HepG2 (cell line): Measurements from ENCODE around the gene DFFA. TPM values are rescaled to one million over a fixed set of nuclear protein-coding genes. Genes with fewer than 3 reads are reported as not detected.

Experiments used
- ATAC-seq: fragments of 200-7000 bp; cut with Tn5 transposase; 3 replicates; pipeline ENCODE4 v1.9.1; 2020; ENCODE audit warnings: mild to moderate bottlenecking, moderate library complexity
- BruUV-seq: library from RNA; stranded (reverse); fragments of 400-500 nt; replicated peaks from 2 replicates; lab custom pipeline; 2021; lab: Mats Ljungman, UMichigan
- CTCF ChIA-PET: fragments of 300-600 bp; formaldehyde crosslinking; extraction: SDS; loops from one replicate; lab custom pipeline; 2021; ENCODE audit warnings: low total read pairs, inconsistent platforms, low intra/inter-chr PET ratio; lab: Yijun Ruan, JAX
- POLR2A ChIA-PET: fragments of 350-600 bp; sonication (Branson Sonifier 250); formaldehyde crosslinking; loops from one replicate; lab custom pipeline; 2020; ENCODE audit warnings: antibody characterized with exemption, inconsistent platforms; lab: Yijun Ruan, JAX
- DNase-seq: peaks from one replicate; pipeline ENCODE4 v3.0.0-alpha.2; 2015; ENCODE audit warnings: low spot score
- FAIRE-seq: peaks from 3 replicates; lab custom pipeline; 2011; peaks lifted over from hg19 to GRCh38; lab: Jason Lieb, UNC
- H2AFZ ChIP-seq: one replicate; pipeline ENCODE4 v1.6.1; 2011; ENCODE audit warnings: low read length, inconsistent platforms
- H3K27ac ChIP-seq: fragments of 300-600 bp; 3 replicates; pipeline ENCODE4 v1.8.0; 2011; ENCODE audit warnings: mixed run types, mild to moderate bottlenecking, mixed read lengths, low read length, inconsistent platforms; ENCODE audit not compliant: insufficient read depth; ENCODE audit errors: extremely low read length
- H3K27me3 ChIP-seq, 2 experiments: fragments of 200-600 bp in 1 of 2; 2 replicates in 1 of 2; 3 replicates in 1 of 2; pipeline versions ENCODE4 v1.6.0 to v1.8.0; 2011; ENCODE audit warnings: low read length in 2 of 2, mild to moderate bottlenecking in 2 of 2, moderate library complexity in 2 of 2, inconsistent platforms in 1 of 2; ENCODE audit not compliant: insufficient read depth in 2 of 2, control insufficient read depth in 1 of 2
- H3K36me3 ChIP-seq, 2 experiments: fragments of 200-600 bp in 1 of 2; replicated peaks in 1 of 2; 2 replicates in 1 of 2; 3 replicates in 1 of 2; pipeline versions ENCODE4 v1.5.1 to v1.8.0; 2011; ENCODE audit warnings: low read length in 2 of 2, inconsistent platforms in 1 of 2; ENCODE audit not compliant: insufficient read depth in 2 of 2, control insufficient read depth in 1 of 2
- H3K4me1 ChIP-seq: 2 replicates; pipeline ENCODE4 v1.5.1; 2012; ENCODE audit warnings: low read length, inconsistent platforms; ENCODE audit not compliant: insufficient read depth
- H3K4me2 ChIP-seq: 2 replicates; pipeline ENCODE4 v1.6.0; 2011; ENCODE audit warnings: low read depth, low read length, inconsistent platforms
- H3K4me3 ChIP-seq, 3 experiments: fragments of 200-600 bp in 1 of 3; sonication (generic), shearing (Covaris generic) in 1 of 3; replicated peaks in 1 of 3; 2 replicates each; pipeline ENCODE4 v1.5.1; 2011 to 2016; ENCODE audit warnings: low read length in 3 of 3, inconsistent platforms in 2 of 3, low read depth in 2 of 3, mild to moderate bottlenecking in 2 of 3, control low read depth in 1 of 3, mixed read lengths in 1 of 3; ENCODE audit not compliant: insufficient read depth in 1 of 3
- H3K79me2 ChIP-seq: one replicate; pipeline ENCODE4 v1.6.1; 2011; ENCODE audit warnings: low read length, inconsistent platforms; ENCODE audit not compliant: insufficient read depth
- H3K9ac ChIP-seq: 2 replicates; pipeline ENCODE4 v1.6.0; 2011; ENCODE audit warnings: mild to moderate bottlenecking, low read depth, low read length, inconsistent platforms; ENCODE audit not compliant: insufficient read depth
- H3K9me3 ChIP-seq: 2 replicates; pipeline ENCODE4 v1.5.1; 2012; ENCODE audit warnings: mild to moderate bottlenecking, low read length
- H4K20me1 ChIP-seq: 2 replicates; pipeline ENCODE4 v1.6.0; 2011; ENCODE audit warnings: inconsistent platforms, mild to moderate bottlenecking, low read length, moderate library complexity; ENCODE audit not compliant: insufficient read depth
- AGO2 ChIP-seq: fragments of 200-400 bp; formaldehyde crosslinking; optimal IDR thresholded peaks from 2 replicates; pipeline ENCODE3; 2017; ENCODE audit warnings: mild to moderate bottlenecking, low read depth, low read length, moderate library complexity
- CTCF ChIP-seq: sonication (generic); formaldehyde crosslinking; IDR thresholded peaks from 2 replicates; pipeline ENCODE4 v1.5.0; 2020; ENCODE audit warnings: mild to moderate bottlenecking, missing genetic modification reagents, moderate library complexity
- PRDM15 ChIP-seq: sonication (generic); formaldehyde crosslinking; IDR thresholded peaks from 2 replicates; pipeline ENCODE4 v1.4.0; 2020; ENCODE audit warnings: missing genetic modification reagents
- ZFY ChIP-seq: sonication (generic); formaldehyde crosslinking; IDR thresholded peaks from 2 replicates; pipeline ENCODE4 v1.4.0; 2020; ENCODE audit warnings: missing genetic modification reagents
- ZNF496 ChIP-seq: sonication (generic); formaldehyde crosslinking; IDR thresholded peaks from 2 replicates; pipeline ENCODE4 v1.8.1; 2023; ENCODE audit warnings: mild to moderate bottlenecking, moderate library complexity, missing genetic modification reagents; ENCODE audit not compliant: insufficient replicate concordance
- WGBS: methylation state at CpG from one replicate; pipeline ENCODE4 v1.1.6; 2017; ENCODE audit warnings: low lambda C conversion rate; 5-methylcytosine and 5-hydroxymethylcytosine counted together
- in situ Hi-C: cut with HindIII; loops from 2 replicates; pipeline ENCODE4 v1.10.0; 2017; ENCODE audit warnings: low pct_unique_long_range_greater_than_20kb; ENCODE audit not compliant: extremely low pct_ligation_motif_present
- intact Hi-C: fragments of 100-400 bp; cut with micrococcal nuclease; formaldehyde crosslinking; loops from one replicate; pipeline ENCODE4 v1.10.0; 2022; ENCODE audit not compliant: unreplicated experiment
- polyA plus RNA-seq, 8 experiments: library from polyadenylated mRNA; depleted of rRNA in 3 of 8; stranded (reverse) in 7 of 8; unstranded in 1 of 8; fragments of >200 nt; fragmentation: Illumina TruSeq in 4 of 8; extraction: Trizol in 4 of 8; gene quantifications; 2 replicates each; pipeline versions ENCODE4 v1.2.1 to v1.2.3, GENCODE V29; 2011 to 2016; ENCODE audit warnings: low read depth in 4 of 8, missing spikeins in 1 of 8, mixed read lengths in 1 of 8; ENCODE audit not compliant: insufficient read depth in 1 of 8
- total RNA-seq, 5 experiments: library from RNA; depleted of rRNA; stranded (reverse); fragments of >200 nt; fragmentation: Illumina TruSeq; extraction: Trizol; gene quantifications; 2 replicates each; pipeline ENCODE4 v1.2.3, GENCODE V29; 2016; ENCODE audit warnings: low read depth in 1 of 5

The DFFA gene
- total and polyA plus RNA-seq, 2 of the 13 experiments (the other 11 are each of a cell fraction or from before 2014, with no cell fraction given), result 16.5 to 33.9 TPM

GRCh38 chr1:10456048-10456447, 16.3 kb downstream of the DFFA start:
- H3K9ac ChIP-seq, result no peak overlapping the region
- H3K27me3 ChIP-seq, result no peaks in the 10 kb centered on the region
- CTCF ChIA-PET, result no interaction called here
- H3K79me2 ChIP-seq, result no peaks in the 10 kb centered on the region
- no peak overlapping the region for H2AFZ ChIP-seq
- DNase-seq (no peak), ATAC-seq (no peak), FAIRE-seq (no peak)
- H3K36me3 ChIP-seq, result peaks cover 0 to under 1% of the 10 kb centered on the region in 2 experiments; a peak in 1 of 5 replicates
- H4K20me1 ChIP-seq, result no peaks in the 10 kb centered on the region
- H3K27ac ChIP-seq, result no peak overlapping the region
- intact Hi-C loops, result no loop called here
- in situ Hi-C loops, result no loop called here
- WGBS, result 92% methylated on average over 5 of the region's 5 CpGs
- H3K4me2 ChIP-seq, result no peak overlapping the region
- no TSS peak for BruUV-seq
- no peak overlapping the region for H3K4me3 ChIP-seq
- POLR2A ChIA-PET, result no interaction called here
- H3K4me1 ChIP-seq, result peaks cover 6% of the 10 kb centered on the region
- H3K9me3 ChIP-seq, result no peaks in the 10 kb centered on the region
- TF ChIP-seq ZFY (CRISPR knock-in tag) (no peak), CTCF (CRISPR knock-in tag) (peak; percentile 17; the same call in 1 of the 2 replicates)

- POLR2A ChIA-PET, result interaction anchor here (1.2 kb wide), 1 partner anchor 8 kb away, joined by 4 read pairs; no protein-coding TSS in a partner anchor
- TSS peak; percentile 43 for BruUV-seq
- Histone ChIP-seq H3K4me3 (no peak overlapping the region), H2AFZ (no peak overlapping the region), H3K36me3 (no peaks in the 10 kb centered on the region; a peak in 1 of 5 replicates), H3K4me1 (no peaks in the 10 kb centered on the region), H3K4me2 (no peak overlapping the region)
- intact Hi-C loops, result no loop called here
- CTCF ChIA-PET, result no interaction called here
- TF ChIP-seq PRDM15 (no peak), AGO2 (peak; percentile 26), ZNF496 (CRISPR knock-in tag) (no peak)
- TF ChIP-seq, all 625 proteins: peak for 1
- Histone ChIP-seq H4K20me1 (no peaks in the 10 kb centered on the region), H3K9me3 (no peaks in the 10 kb centered on the region), H3K27ac (no peak overlapping the region), H3K9ac (no peak overlapping the region), H3K27me3 (no peaks in the 10 kb centered on the region), H3K79me2 (no peaks in the 10 kb centered on the region)
- no peak for DNase-seq
- WGBS, result 94% methylated on average over 10 of the region's 10 CpGs
- no peak for FAIRE-seq
- in situ Hi-C loops, result no loop called here
- no peak for ATAC-seq
Observed at GRCh38 chr1:10451287-10451686, 21.0 kb downstream of the DFFA start.
